T-helper 2 cell treated with Interferon-gamma antibody and Interleukin-4, amounts not matched to agents 5 μg/mL and 100 μg/mL, for 36 hours (primary cell): ENCODE measurements around the gene SLC27A1.

Experiments used
- DNase-seq: peaks from one replicate; pipeline ENCODE4 v3.0.0; 2021; ENCODE audit warnings: low spot score
- H3K27ac Mint-ChIP-seq: one replicate; pipeline ENCODE4 v1.8.0; 2021; ENCODE audit warnings: mild to moderate bottlenecking, mixed read lengths
- H3K27me3 Mint-ChIP-seq: one replicate; pipeline ENCODE4 v1.8.0; 2021; ENCODE audit warnings: low read depth, mixed read lengths
- H3K36me3 Mint-ChIP-seq: one replicate; pipeline ENCODE4 v1.8.0; 2021; ENCODE audit warnings: low read depth, mixed read lengths
- H3K4me1 Mint-ChIP-seq: one replicate; pipeline ENCODE4 v1.8.0; 2021; ENCODE audit warnings: low read depth, mixed read lengths
- H3K4me3 Mint-ChIP-seq: one replicate; pipeline ENCODE4 v1.8.0; 2022; ENCODE audit warnings: mild to moderate bottlenecking, moderate library complexity, mixed read lengths
- H3K9me3 Mint-ChIP-seq: one replicate; pipeline ENCODE4 v1.8.0; 2021; ENCODE audit warnings: mixed read lengths

Gene SLC27A1

GRCh38 chr19:17519967-17520366, 49.6 kb downstream of the SLC27A1 start:
- Mint-ChIP-seq H3K27me3 (no peaks in the 10 kb centered on the region), H3K27ac (no peak overlapping the region), H3K4me3 (no peak overlapping the region), H3K36me3 (peaks cover 34% of the 10 kb centered on the region), H3K4me1 (peaks cover 18% of the 10 kb centered on the region), H3K9me3 (peaks cover 11% of the 10 kb centered on the region)
- DNase-seq: no peak

GRCh38 chr19:17520865-17521264, 50.5 kb downstream of the SLC27A1 start:
- peaks cover 11% of the 10 kb centered on the region for H3K9me3 Mint-ChIP-seq
- DNase-seq: no peak
- no peaks in the 10 kb centered on the region for H3K27me3 Mint-ChIP-seq
- H3K36me3 Mint-ChIP-seq: peaks cover 31% of the 10 kb centered on the region
- peaks cover 18% of the 10 kb centered on the region for H3K4me1 Mint-ChIP-seq
- no peak overlapping the region for H3K27ac Mint-ChIP-seq
- no peak overlapping the region for H3K4me3 Mint-ChIP-seq

DNA sequence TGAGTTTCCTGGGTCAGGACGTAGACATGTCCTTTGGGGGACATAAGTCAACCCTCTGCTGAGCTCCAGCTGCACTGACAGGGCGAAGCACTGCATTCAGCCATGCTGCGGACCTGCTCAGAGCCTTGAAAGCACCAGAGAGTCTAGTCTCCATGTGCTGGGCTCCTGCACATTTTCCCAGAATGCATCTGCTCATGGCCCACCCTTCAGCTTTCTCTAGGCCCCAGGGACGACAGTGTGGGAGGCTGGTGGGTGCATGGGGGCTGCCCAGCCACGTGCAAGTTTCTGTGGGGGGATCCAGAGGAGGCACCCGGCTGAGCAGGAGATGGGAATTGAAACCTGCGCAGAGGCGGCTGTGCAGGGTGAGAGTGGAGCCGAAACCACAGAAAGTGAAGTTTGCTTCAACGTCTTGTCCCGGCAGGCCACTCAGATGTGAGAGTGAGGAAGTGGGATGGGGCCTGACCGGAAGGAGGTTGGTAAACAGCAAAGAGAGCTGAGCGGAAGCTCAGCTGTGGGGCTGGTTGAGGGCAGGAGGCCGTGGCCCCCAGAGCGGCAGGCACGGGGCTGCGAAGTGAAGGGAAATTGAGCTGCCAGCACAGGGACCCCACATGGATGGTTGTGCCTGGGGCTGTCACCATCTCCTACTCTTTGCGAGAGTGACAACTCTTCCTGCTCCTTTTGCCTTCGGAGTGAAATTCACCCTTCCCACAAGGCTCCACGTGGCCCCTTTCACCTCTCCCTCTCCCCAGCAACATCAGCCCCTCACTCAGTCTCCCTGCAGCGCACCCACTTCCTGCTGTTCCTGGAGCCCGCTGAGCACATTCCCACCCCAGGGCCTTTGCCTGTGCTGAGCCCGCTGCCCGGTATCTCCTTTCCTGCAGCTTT, 52.9 kb downstream of the SLC27A1 start:
- Mint-ChIP-seq H3K4me3 (peak overlapping the region; percentile 71), H3K27me3 (no peaks in the 10 kb centered on the region), H3K36me3 (peaks cover 13% of the 10 kb centered on the region), H3K27ac (peak overlapping the region; percentile 80), H3K9me3 (no peaks in the 10 kb centered on the region), H3K4me1 (peaks cover 22% of the 10 kb centered on the region)
- peak; percentile 67 for DNase-seq

DNA sequence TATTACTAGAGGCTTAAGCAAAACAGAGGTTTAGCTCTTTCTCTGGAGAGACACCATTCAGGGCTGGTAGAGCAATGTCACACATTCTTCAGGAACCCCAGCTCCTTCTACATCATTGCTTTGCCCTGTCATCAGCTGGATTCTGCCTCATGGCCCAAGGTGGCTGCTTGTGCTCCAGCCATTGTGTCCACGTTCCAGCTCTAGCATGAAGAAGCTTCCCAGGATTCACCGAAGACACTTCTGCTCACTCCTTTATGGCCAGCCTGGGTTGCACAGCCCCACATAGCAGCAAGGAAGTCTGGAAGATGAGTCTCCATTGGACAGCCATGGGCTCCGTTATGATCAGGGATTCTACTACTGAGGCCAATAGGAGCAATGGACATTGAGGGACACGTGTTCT, 54.3 kb downstream of the SLC27A1 start:
- Mint-ChIP-seq H3K27ac (no peak overlapping the region), H3K9me3 (peaks cover 7% of the 10 kb centered on the region), H3K4me3 (no peak overlapping the region), H3K36me3 (peaks cover 8% of the 10 kb centered on the region), H3K4me1 (peaks cover 23% of the 10 kb centered on the region), H3K27me3 (peaks cover 5% of the 10 kb centered on the region)
- DNase-seq: no peak

GRCh38 chr19:17525141-17525540, 54.8 kb downstream of the SLC27A1 start:
- no peak overlapping the region for H3K4me3 Mint-ChIP-seq

DNA sequence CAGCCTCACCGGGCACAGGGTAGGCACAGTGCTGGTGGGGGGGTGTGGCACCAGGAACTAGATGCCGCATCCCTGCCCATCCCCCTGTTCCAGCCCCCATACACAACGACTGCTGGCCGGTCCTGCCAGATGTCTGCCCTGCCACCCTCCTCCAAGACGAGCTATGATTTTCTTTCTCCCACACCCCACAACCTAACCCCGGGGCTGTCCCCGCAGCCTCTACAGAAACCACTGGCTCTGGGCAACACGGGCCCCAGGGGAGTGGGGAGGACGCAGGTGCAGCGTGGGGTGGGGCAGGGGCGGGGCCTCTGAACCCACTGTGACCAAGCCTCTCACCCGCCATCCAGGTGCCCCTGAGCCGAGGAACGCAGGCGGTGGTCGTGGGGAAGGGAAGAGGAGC, 56.6 kb downstream of the SLC27A1 start:
- no peak overlapping the region for H3K27ac Mint-ChIP-seq
- no peak overlapping the region for H3K4me3 Mint-ChIP-seq
- H3K27me3 Mint-ChIP-seq: peaks cover 5% of the 10 kb centered on the region
- peaks cover 7% of the 10 kb centered on the region for H3K9me3 Mint-ChIP-seq
- peaks cover 23% of the 10 kb centered on the region for H3K4me1 Mint-ChIP-seq
- no peak for DNase-seq
- H3K36me3 Mint-ChIP-seq: peaks cover 6% of the 10 kb centered on the region

More at GRCh38 chr19:17525141-17525540, 54.8 kb downstream of the SLC27A1 start:
- peaks cover 23% of the 10 kb centered on the region for H3K4me1 Mint-ChIP-seq
- DNase-seq: no peak
- peaks cover 5% of the 10 kb centered on the region for H3K27me3 Mint-ChIP-seq
- H3K27ac Mint-ChIP-seq: no peak overlapping the region
- H3K36me3 Mint-ChIP-seq: peaks cover 6% of the 10 kb centered on the region
- peaks cover 7% of the 10 kb centered on the region for H3K9me3 Mint-ChIP-seq

- no peak for DNase-seq
- Mint-ChIP-seq H3K27ac (no peak overlapping the region), H3K4me3 (no peak overlapping the region), H3K36me3 (peaks cover 4% of the 10 kb centered on the region), H3K4me1 (peaks cover 23% of the 10 kb centered on the region), H3K27me3 (peaks cover 5% of the 10 kb centered on the region), H3K9me3 (peaks cover 7% of the 10 kb centered on the region)
Observed at GRCh38 chr19:17527326-17527725, 57.0 kb downstream of the SLC27A1 start.

DNA sequence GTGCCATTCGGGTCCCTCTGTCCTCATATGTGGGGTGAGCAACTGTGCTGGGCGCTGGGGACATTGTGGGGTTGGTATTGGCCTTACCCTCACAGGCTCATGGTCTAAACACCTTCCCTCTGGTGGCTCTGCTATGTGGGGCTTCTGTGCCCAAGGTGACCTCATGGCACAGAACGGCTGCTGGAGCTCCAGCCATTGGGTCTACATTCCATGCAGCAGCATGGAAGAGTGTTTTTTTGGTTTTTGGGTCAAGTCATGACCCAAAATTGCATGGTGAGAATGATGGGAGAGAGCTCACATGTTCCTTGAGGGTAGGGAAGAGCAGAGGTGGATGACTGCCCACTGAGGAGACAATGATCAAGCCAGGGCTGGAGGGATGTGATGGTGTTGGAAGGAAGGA, 58.3 kb downstream of the SLC27A1 start:
- Mint-ChIP-seq H3K4me3 (no peak overlapping the region), H3K9me3 (peaks cover 7% of the 10 kb centered on the region), H3K27me3 (peaks cover 5% of the 10 kb centered on the region), H3K4me1 (peaks cover 10% of the 10 kb centered on the region), H3K36me3 (peaks cover 2% of the 10 kb centered on the region), H3K27ac (no peak overlapping the region)
- no peak for DNase-seq

DNA sequence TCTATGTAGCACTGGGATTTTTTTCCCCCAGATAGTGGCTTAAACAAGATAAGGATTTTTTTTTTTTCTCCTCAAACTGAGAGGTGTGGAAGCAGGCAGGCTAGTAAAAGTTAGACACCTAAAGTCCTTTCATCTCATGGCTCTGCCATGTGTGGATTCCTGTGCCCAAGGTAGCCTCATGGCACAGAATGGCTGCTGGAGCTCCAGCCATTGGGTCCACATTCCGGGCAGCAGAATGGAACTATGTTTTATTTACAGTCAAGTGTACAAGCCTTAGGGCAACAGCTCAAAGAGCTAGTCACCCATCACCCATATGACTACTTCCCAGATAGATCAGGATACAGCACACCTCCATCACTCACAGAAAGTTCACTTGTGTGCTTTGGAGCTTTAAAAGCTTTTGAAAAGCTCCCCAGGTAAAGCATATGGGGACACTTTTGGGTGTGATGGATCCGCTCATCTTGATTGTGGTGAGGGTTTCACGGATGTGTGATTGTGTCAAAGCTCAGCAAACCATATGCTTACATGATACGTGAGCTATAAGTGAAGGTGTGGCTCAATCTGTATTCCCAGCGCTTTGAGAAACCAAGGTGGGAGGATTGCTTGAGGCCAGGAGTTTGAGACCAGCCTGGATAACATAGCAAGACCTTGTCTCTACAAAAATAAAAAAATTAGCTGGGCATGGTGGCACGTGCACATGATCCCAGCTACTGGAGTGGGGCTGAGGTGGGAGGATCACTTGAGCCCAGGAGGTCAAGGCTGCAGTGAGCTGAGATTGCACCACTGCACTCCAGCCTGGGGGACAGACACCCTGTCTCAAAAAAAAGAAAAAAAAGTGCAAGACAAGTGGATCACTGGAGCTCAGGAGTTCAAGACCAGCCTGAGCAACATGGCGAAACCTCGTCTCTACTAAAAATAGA, 59.2 kb downstream of the SLC27A1 start:
- Mint-ChIP-seq H3K4me1 (peaks cover 5% of the 10 kb centered on the region), H3K27ac (no peak overlapping the region), H3K9me3 (peaks cover 7% of the 10 kb centered on the region), H3K36me3 (peaks cover 2% of the 10 kb centered on the region), H3K27me3 (peaks cover 5% of the 10 kb centered on the region), H3K4me3 (no peak overlapping the region)
- DNase-seq: no peak

GRCh38 chr19:17530586-17530985, 60.3 kb downstream of the SLC27A1 start:
- Mint-ChIP-seq H3K27ac (no peak overlapping the region), H3K36me3 (no peaks in the 10 kb centered on the region), H3K4me3 (no peak overlapping the region), H3K27me3 (peaks cover 5% of the 10 kb centered on the region), H3K9me3 (peaks cover 7% of the 10 kb centered on the region), H3K4me1 (peaks cover 5% of the 10 kb centered on the region)
- DNase-seq: no peak

GRCh38 chr19:17532116-17532515, 61.8 kb downstream of the SLC27A1 start:
- peaks cover 1% of the 10 kb centered on the region for H3K4me1 Mint-ChIP-seq
- H3K27me3 Mint-ChIP-seq: peaks cover 10% of the 10 kb centered on the region
- H3K36me3 Mint-ChIP-seq: no peaks in the 10 kb centered on the region
- H3K4me3 Mint-ChIP-seq: no peak overlapping the region
- DNase-seq: no peak
- H3K9me3 Mint-ChIP-seq: peaks cover 7% of the 10 kb centered on the region
- H3K27ac Mint-ChIP-seq: no peak overlapping the region

DNA sequence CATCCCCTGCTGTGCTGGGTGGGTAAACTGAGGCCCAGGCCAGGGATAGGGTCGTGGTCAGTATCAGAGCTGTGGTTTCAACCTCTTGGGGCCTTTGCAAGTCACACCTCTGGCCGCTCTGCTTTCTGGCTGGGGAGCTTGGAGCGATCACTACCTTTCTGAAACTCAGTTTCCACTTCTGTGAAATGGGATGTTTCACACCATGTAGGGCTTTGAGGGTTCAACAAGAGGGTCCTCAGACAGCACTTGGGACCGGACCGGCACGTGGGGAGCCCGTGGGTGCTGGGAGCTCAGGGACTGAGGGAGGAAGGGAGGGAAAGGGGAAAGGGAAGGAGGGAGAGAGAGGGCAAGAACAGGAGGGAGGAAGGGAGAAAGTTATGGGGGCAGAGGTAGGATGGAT, 62.2 kb downstream of the SLC27A1 start:
- DNase-seq: no peak
- Mint-ChIP-seq H3K27ac (no peak overlapping the region), H3K36me3 (no peaks in the 10 kb centered on the region), H3K4me1 (peaks cover 1% of the 10 kb centered on the region), H3K4me3 (no peak overlapping the region), H3K9me3 (peaks cover 7% of the 10 kb centered on the region), H3K27me3 (peaks cover 14% of the 10 kb centered on the region)

DNA sequence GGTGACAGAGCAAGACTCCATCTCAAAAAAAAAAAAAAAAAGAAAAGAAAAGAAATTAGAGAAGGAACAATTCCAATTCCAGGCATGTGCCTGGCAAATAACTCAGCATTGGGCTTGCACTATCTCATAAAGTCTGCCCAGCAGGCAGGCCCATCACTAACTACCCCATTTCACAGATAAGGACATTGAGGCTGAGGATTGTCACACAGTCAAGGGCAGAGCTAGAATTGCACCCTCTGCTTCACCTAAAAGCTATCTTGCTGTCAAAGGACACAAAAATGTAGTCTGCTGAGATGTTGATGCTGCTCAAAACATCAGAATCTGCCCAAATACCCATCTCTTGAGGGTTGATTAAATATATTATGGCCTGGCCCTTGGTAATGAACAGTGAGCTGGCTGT, 64.4 kb downstream of the SLC27A1 start:
- Mint-ChIP-seq H3K4me3 (no peak overlapping the region), H3K36me3 (no peaks in the 10 kb centered on the region), H3K27ac (no peak overlapping the region), H3K4me1 (peaks cover 10% of the 10 kb centered on the region), H3K27me3 (peaks cover 24% of the 10 kb centered on the region), H3K9me3 (no peaks in the 10 kb centered on the region)
- DNase-seq: no peak

DNA sequence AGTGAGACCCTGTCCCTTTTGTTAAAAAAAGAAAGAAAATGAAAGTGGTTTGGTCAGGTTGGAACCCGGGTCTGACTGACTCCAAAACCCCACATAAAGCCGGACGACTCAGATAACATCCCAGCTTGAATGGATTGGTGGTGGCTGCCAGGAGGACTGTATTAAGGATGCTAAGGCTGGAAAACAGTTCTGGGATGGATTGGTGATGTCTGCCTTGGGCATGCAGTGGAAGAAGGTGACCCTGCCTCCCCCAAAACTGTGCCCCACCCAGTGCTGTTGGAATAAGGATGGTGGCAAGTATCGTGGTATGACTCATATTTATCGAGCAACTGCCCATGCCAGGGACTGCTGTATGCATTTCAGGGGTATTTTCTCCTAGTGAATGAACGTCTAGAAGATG, 66.6 kb downstream of the SLC27A1 start:
- no peaks in the 10 kb centered on the region for H3K36me3 Mint-ChIP-seq

More for the DNA sequence above, 66.6 kb downstream of the SLC27A1 start:
- Mint-ChIP-seq H3K4me1 (peaks cover 14% of the 10 kb centered on the region), H3K27ac (no peak overlapping the region), H3K4me3 (no peak overlapping the region), H3K9me3 (no peaks in the 10 kb centered on the region), H3K27me3 (peaks cover 24% of the 10 kb centered on the region)
- DNase-seq: no peak
